Thoracic aorta endothelial cell (primary cell): ENCODE measurements around the gene RAD50. TPM values are rescaled to one million over a fixed set of nuclear protein-coding genes. Genes with fewer than 3 reads are reported as not detected.

Source experiments
- total RNA-seq: library from RNA; depleted of rRNA; stranded (reverse); fragments of >200 nt; gene quantifications from 2 replicates; pipeline ENCODE4 v1.2.3, GENCODE V29; 2012

RAD50 gene
- total RNA-seq = 34.3 and 36.6 TPM in 2 replicates

DNA sequence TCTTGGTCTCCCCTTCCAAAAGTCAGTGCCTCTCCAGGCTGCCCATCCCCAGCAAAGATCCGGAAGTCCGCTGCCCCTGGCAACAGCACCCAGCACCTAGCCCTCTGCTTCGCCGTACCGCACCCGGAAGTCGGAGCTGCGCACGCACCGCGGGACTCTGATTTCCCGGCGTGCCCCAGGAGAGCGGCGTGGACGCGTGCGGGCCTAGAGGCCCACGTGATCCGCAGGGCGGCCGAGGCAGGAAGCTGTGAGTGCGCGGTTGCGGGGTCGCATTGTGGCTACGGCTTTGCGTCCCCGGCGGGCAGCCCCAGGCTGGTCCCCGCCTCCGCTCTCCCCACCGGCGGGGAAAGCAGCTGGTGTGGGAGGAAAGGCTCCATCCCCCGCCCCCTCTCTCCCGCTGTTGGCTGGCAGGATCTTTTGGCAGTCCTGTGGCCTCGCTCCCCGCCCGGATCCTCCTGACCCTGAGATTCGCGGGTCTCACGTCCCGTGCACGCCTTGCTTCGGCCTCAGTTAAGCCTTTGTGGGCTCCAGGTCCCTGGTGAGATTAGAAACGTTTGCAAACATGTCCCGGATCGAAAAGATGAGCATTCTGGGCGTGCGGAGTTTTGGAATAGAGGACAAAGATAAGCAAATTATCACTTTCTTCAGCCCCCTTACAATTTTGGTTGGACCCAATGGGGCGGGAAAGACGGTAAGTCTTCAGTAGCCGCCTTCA lies at the start of gene RAD50:
RAD50 (plus strand) TSS at position 215 of the 715 bp plus-strand sequence; CDS start at position 563, 348 bp downstream.

DNA sequence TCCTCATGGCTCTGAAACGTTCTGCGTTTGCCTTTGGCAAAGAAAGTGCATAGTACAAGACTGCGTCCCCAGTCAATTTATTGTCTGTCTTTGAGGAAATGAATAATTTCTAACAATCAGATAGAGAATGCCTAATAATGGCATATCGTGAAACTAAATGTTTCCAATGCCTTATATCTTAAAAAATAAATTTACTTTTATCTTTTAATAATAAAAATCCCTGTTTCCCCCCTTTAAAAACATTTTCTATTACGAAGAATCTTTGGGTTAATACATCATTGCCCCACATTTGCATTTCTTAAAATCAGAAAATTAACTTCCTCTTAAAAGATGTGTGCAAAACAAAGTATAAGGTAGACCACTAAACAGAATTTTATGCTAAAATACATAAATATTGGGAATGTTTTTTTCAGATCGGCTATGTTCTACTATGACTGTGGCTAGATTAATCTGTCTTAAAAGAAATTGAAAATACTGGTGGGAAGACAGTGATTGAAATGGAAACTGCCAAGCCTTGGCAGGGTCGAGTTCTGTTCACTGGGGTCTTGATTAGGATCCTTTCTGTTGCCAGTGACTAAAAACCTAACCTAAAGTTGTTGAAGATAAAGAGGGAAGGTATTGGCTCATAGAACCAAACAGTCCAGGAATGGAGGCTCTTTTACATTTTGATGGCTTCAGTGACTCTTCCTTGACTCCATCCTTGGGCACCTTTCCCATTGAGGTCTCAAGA lies 13.1 kb upstream of the RAD50 start, which contains the start of gene IL5:
IL5 (minus strand) TSS at position 51 of the 730 bp plus-strand sequence; CDS start at position 7, 44 bp downstream.

DNA sequence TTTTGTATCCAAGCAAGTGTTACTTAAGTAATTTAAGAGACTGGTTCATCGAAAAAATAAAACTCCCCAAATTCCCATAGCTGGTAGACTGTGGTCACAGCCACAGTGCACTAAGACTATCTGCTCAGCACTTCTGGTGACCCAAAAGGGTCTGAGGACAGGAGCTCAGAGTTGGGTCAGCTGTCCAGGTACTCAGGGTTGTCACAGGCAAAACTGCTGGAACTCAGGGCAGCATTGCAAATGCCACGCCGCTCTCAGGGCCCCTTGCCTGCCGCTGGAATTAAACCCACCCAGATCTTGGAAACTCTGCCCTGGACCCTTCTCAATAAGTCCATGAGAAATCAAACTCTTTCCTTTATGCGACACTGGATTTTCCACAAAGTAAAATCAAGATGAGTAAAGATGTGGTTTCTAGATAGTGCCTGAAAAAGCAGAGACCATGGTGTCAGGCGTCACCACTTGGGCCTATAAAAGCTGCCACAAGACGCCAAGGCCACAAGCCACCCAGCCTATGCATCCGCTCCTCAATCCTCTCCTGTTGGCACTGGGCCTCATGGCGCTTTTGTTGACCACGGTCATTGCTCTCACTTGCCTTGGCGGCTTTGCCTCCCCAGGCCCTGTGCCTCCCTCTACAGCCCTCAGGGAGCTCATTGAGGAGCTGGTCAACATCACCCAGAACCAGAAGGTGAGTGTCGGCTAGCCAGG lies 101.1 kb downstream of the RAD50 start, which contains the start of gene IL13:
IL13 (plus strand) TSS at position 498 of the 705 bp plus-strand sequence; CDS start at position 512, 14 bp downstream.

DNA sequence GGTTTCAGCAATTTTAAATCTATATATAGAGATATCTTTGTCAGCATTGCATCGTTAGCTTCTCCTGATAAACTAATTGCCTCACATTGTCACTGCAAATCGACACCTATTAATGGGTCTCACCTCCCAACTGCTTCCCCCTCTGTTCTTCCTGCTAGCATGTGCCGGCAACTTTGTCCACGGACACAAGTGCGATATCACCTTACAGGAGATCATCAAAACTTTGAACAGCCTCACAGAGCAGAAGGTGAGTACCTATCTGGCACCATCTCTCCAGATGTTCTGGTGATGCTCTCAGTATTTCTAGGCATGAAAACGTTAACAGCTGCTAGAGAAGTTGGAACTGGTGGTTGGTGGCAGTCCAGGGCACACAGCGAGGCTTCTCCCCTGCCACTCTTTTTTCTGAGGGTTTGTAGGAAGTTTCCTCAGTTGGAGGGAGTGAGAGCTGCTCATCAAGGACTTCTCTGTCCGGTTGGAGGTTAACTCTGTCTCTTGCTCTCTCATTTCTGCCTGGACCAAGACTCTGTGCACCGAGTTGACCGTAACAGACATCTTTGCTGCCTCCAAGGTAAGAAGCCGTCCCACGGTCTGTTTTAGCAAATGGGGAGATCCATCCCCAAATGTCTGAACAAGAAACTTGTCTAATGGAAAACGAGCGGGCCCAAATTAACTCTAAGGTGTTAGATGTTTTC lies 117.3 kb downstream of the RAD50 start, which contains the start of gene IL4:
IL4 (plus strand) TSS at position 51 of the 692 bp plus-strand sequence; CDS start at position 113, 62 bp downstream.

Other genes with a start within 250 kb of the RAD50 start
- gene SLC22A5, start 187.3 kb upstream of the RAD50 start, total RNA-seq = 3.6 and 6.5 TPM in 2 replicates
- gene IRF1, start 66.2 kb upstream of the RAD50 start, total RNA-seq = 9.7 and 14.5 TPM in 2 replicates
- not detected in 2 replicates for gene IL5, start 13.5 kb upstream of the RAD50 start, total RNA-seq
- gene IL13, start 101.2 kb downstream of the RAD50 start, total RNA-seq = not detected in 2 replicates
- gene IL4, start 117.0 kb downstream of the RAD50 start, total RNA-seq = not detected in 2 replicates
- gene KIF3A, start 180.6 kb downstream of the RAD50 start, total RNA-seq = 12.9 and 15.8 TPM in 2 replicates
- 0.22 TPM in 1 of 2 replicates, not detected in the other for gene CCNI2, start 190.4 kb downstream of the RAD50 start, total RNA-seq
- 48.0 and 58.6 TPM in 2 replicates for gene SEPTIN8, start 220.3 kb downstream of the RAD50 start, total RNA-seq